ENCODE measurements around the gene ELF4. TPM values are rescaled to one million over a fixed set of nuclear protein-coding genes. Genes with fewer than 3 reads are reported as not detected.

ELF4 gene
- total RNA-seq, 1 experiment from 2014 or later: 19.5 TPM

- DNase-seq (ENCODE audit: unreplicated experiment): no peak
- H3K9me3 Mint-ChIP-seq (ENCODE audit: unreplicated experiment): no peaks in the 10 kb centered on the region
- no peak overlapping the region for H3K4me3 Mint-ChIP-seq (ENCODE audit: unreplicated experiment)
- no peaks in the 10 kb centered on the region for H3K4me1 Mint-ChIP-seq (ENCODE audit: insufficient read depth, unreplicated experiment)
- ChIA-PET POLR2A (interaction anchor here (0.8 kb wide), 1 partner anchor 10 kb away, joined by 3 read pairs; no protein-coding TSS in a partner anchor), CTCF (interaction anchor here (0.6 kb wide), 1 partner anchor 510 kb away, joined by 3 read pairs; no protein-coding TSS in a partner anchor)
- H3K27me3 Mint-ChIP-seq (ENCODE audit: insufficient read depth, unreplicated experiment): peaks cover 44% of the 10 kb centered on the region
- intact Hi-C loops (cut with micrococcal nuclease): no loop called here
- no peak for TF ChIP-seq CTCF (IDR thresholded peaks at IDR 0.05; ENCODE audit: unreplicated experiment)
- peaks cover 40% of the 10 kb centered on the region for H3K36me3 Mint-ChIP-seq (ENCODE audit: insufficient read depth, unreplicated experiment)
- no TSS peak for BruUV-seq (replicated peaks)
- H3K27ac Mint-ChIP-seq (ENCODE audit: low read depth, unreplicated experiment): no peak overlapping the region
Observed at GRCh38 chrX:130136961-130137360, 26.7 kb upstream of the ELF4 start.

GRCh38 chrX:130136496-130136895 lies 26.2 kb upstream of the ELF4 start:
- Mint-ChIP-seq H3K36me3 (ENCODE audit: insufficient read depth, unreplicated experiment) (peaks cover 40% of the 10 kb centered on the region), H3K4me1 (ENCODE audit: insufficient read depth, unreplicated experiment) (no peaks in the 10 kb centered on the region), H3K27me3 (ENCODE audit: insufficient read depth, unreplicated experiment) (peaks cover 40% of the 10 kb centered on the region), H3K4me3 (ENCODE audit: unreplicated experiment) (no peak overlapping the region), H3K27ac (ENCODE audit: low read depth, unreplicated experiment) (no peak overlapping the region), H3K9me3 (ENCODE audit: unreplicated experiment) (no peaks in the 10 kb centered on the region)
- intact Hi-C loops (cut with micrococcal nuclease): no loop called here
- ChIA-PET CTCF (no interaction called here), POLR2A (no interaction called here)
- BruUV-seq (replicated peaks): no TSS peak
- no peak for DNase-seq (ENCODE audit: unreplicated experiment)
- TF ChIP-seq CTCF (IDR thresholded peaks at IDR 0.05; ENCODE audit: unreplicated experiment): no peak

GRCh38 chrX:130130990-130131389 lies 20.7 kb upstream of the ELF4 start:
- Mint-ChIP-seq H3K4me3 (ENCODE audit: unreplicated experiment) (no peak overlapping the region), H3K27ac (ENCODE audit: low read depth, unreplicated experiment) (no peak overlapping the region), H3K4me1 (ENCODE audit: insufficient read depth, unreplicated experiment) (no peaks in the 10 kb centered on the region), H3K9me3 (ENCODE audit: unreplicated experiment) (no peaks in the 10 kb centered on the region), H3K27me3 (ENCODE audit: insufficient read depth, unreplicated experiment) (peaks cover 20% of the 10 kb centered on the region), H3K36me3 (ENCODE audit: insufficient read depth, unreplicated experiment) (peaks cover 31% of the 10 kb centered on the region)
- BruUV-seq (replicated peaks): no TSS peak
- no peak for TF ChIP-seq CTCF (IDR thresholded peaks at IDR 0.05; ENCODE audit: unreplicated experiment)
- ChIA-PET CTCF (interaction anchor here (0.7 to 0.9 kb wide), 2 partner anchors 33 to 405 kb away, joined by 3 to 5 read pairs; no protein-coding TSS in a partner anchor), POLR2A (interaction anchor here (0.7 kb wide), 1 partner anchor 10 kb away, joined by 3 read pairs; no protein-coding TSS in a partner anchor)
- DNase-seq (ENCODE audit: unreplicated experiment): no peak
- intact Hi-C loops (cut with micrococcal nuclease): no loop called here

- Mint-ChIP-seq H3K36me3 (ENCODE audit: insufficient read depth, unreplicated experiment) (peaks cover 13% of the 10 kb centered on the region), H3K4me1 (ENCODE audit: insufficient read depth, unreplicated experiment) (peaks cover 5% of the 10 kb centered on the region), H3K27me3 (ENCODE audit: insufficient read depth, unreplicated experiment) (peaks cover 18% of the 10 kb centered on the region), H3K4me3 (ENCODE audit: unreplicated experiment) (peak overlapping the region; percentile 8), H3K9me3 (ENCODE audit: unreplicated experiment) (no peaks in the 10 kb centered on the region), H3K27ac (ENCODE audit: low read depth, unreplicated experiment) (peak overlapping the region; percentile 91)
- TF ChIP-seq CTCF (IDR thresholded peaks at IDR 0.05; ENCODE audit: unreplicated experiment): no peak
- no TSS peak for BruUV-seq (replicated peaks)
- intact Hi-C loops (cut with micrococcal nuclease): loop anchor here (1.0 kb wide), 1 partner anchor 40 kb away; the partner anchor contains the start of gene AIFM1
- ChIA-PET CTCF (no interaction called here), POLR2A (interaction anchor here (0.9 to 2.0 kb wide), 7 partner anchors 10 to 42 kb away, joined by 3 to 8 read pairs (median 5); partner anchors contain the start of gene AIFM1)
- DNase-seq (ENCODE audit: unreplicated experiment): peak; percentile 79
Observed at GRCh38 chrX:130125091-130125874, 15.0 kb upstream of the ELF4 start.
